ENCODE results near the gene BFSP1. TPM values are rescaled to one million over a fixed set of nuclear protein-coding genes. Genes with fewer than 3 reads are reported as not detected.

Gene BFSP1
- total and polyA plus RNA-seq, 2 experiments from 2014 or later = 2.0 to 2.3 TPM

DNA sequence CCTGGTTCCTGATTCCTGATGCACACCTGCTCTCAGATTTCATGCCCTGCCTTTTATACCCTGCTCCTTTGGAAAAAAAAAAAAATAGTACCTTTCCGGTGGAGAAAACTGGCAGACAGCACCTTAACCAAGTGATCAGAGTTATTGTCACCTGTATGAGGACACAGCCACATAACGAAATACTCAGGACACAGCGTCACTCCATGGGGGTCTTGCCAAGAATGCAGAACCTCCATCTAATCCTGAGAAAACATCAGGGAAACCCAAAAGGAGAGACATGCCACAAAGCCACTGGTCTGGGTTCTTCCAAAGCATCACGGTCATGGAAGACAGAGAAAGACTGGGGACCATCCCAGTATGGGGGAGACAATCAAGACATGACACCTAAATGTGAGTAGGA lies 29.1 kb downstream of the BFSP1 start:
- Histone ChIP-seq H3K36me3 (replicated peaks; ENCODE audit: insufficient read depth, low read depth) (no peaks in the 10 kb centered on the region), H3K79me2 (no peaks in the 10 kb centered on the region), H3K4me1 (ENCODE audit: insufficient read depth) (no peaks in the 10 kb centered on the region), H3K9me3 (ENCODE audit: low read depth) (no peaks in the 10 kb centered on the region), H3K4me3 (no peak overlapping the region), H3K27ac (no peak overlapping the region), H4K20me1 (ENCODE audit: insufficient read depth, poor library complexity, severe bottlenecking) (no peaks in the 10 kb centered on the region), H2AFZ (no peak overlapping the region), H3K27me3 (no peaks in the 10 kb centered on the region), H3K9me2 (replicated peaks; ENCODE audit: insufficient read depth) (no peaks in the 10 kb centered on the region), H3K4me2 (no peak overlapping the region)
- TF ChIP-seq, protein P1, sequence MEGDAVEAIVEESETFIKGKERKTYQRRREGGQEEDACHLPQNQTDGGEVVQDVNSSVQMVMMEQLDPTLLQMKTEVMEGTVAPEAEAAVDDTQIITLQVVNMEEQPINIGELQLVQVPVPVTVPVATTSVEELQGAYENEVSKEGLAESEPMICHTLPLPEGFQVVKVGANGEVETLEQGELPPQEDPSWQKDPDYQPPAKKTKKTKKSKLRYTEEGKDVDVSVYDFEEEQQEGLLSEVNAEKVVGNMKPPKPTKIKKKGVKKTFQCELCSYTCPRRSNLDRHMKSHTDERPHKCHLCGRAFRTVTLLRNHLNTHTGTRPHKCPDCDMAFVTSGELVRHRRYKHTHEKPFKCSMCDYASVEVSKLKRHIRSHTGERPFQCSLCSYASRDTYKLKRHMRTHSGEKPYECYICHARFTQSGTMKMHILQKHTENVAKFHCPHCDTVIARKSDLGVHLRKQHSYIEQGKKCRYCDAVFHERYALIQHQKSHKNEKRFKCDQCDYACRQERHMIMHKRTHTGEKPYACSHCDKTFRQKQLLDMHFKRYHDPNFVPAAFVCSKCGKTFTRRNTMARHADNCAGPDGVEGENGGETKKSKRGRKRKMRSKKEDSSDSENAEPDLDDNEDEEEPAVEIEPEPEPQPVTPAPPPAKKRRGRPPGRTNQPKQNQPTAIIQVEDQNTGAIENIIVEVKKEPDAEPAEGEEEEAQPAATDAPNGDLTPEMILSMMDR (IDR thresholded peaks at IDR 0.05; ENCODE audit: poor library complexity) = no peak
- no peak for TF ChIP-seq EZH2phosphoT487 (IDR thresholded peaks at IDR 0.05; ENCODE audit: low read depth, severe bottlenecking, unreplicated experiment)
- TF ChIP-seq EZH2 (IDR thresholded peaks at IDR 0.05; ENCODE audit: borderline replicate concordance) = no peak
- no peak for DNase-seq (ENCODE audit: low spot score)
- WGBS (ENCODE audit: low lambda C conversion rate, missing lambda C conversion rate) = 87% methylated on average over 4 of the region's 4 CpGs

DNA sequence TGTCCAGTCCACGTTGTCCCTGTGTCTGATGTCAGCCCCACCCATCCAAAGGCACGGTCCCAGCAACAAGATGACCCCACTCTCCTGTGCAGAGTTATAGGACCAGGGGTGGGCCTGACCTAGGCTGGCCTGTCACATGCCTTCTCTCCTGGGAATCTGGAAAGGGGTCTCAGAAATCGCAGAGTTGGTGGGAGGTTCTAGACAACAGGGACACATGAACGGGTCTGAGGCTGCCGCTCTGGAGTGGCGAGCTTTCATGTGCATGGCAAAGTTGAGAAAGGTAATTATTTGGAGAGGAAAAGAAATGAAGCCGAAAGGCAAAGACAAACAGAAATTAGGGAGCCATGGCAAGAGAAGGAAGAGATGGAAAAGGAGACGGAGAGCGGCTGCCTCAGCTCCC lies 29.5 kb downstream of the BFSP1 start:
- no peak overlapping the region for H3K27ac ChIP-seq
- H2AFZ ChIP-seq = no peak overlapping the region
- no peaks in the 10 kb centered on the region for H3K9me3 ChIP-seq (ENCODE audit: low read depth)
- H3K79me2 ChIP-seq = no peaks in the 10 kb centered on the region
- DNase-seq (ENCODE audit: low spot score) = no peak
- no peaks in the 10 kb centered on the region for H3K4me1 ChIP-seq (ENCODE audit: insufficient read depth)
- no peak overlapping the region for H3K4me2 ChIP-seq
- TF ChIP-seq EZH2phosphoT487 (IDR thresholded peaks at IDR 0.05; ENCODE audit: low read depth, severe bottlenecking, unreplicated experiment) (no peak), EZH2 (IDR thresholded peaks at IDR 0.05; ENCODE audit: borderline replicate concordance) (no peak)
- TF ChIP-seq, protein P1 (IDR thresholded peaks at IDR 0.05; ENCODE audit: poor library complexity) = no peak
- 90% methylated on average over 9 of the region's 9 CpGs for WGBS (ENCODE audit: low lambda C conversion rate, missing lambda C conversion rate)
- no peaks in the 10 kb centered on the region for H3K9me2 ChIP-seq (replicated peaks; ENCODE audit: insufficient read depth)
- no peaks in the 10 kb centered on the region for H3K36me3 ChIP-seq (replicated peaks; ENCODE audit: insufficient read depth, low read depth)
- H3K27me3 ChIP-seq = no peaks in the 10 kb centered on the region
- H3K4me3 ChIP-seq = no peak overlapping the region
- H4K20me1 ChIP-seq (ENCODE audit: insufficient read depth, poor library complexity, severe bottlenecking) = no peaks in the 10 kb centered on the region

DNA sequence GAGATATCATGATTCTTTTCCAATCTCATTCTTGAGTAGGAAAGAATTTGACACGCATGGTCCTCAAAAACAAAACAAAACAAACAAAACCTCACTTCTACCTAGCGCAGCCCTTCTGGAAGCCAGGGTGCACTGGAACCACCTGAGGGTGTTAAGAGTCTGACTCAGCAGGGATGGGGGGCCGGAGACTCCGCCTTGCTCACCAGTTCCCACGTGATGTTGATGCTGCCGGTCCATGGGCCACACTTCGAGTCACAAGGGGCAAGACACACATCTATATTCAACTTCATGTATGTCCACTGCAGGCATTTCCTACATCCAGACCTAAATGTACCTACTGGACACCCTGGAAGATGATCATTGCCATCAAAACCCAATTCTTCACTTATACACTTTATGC lies 30.4 kb downstream of the BFSP1 start:
- Histone ChIP-seq H3K27me3 (no peaks in the 10 kb centered on the region), H3K79me2 (no peaks in the 10 kb centered on the region), H2AFZ (no peak overlapping the region), H4K20me1 (ENCODE audit: insufficient read depth, poor library complexity, severe bottlenecking) (no peaks in the 10 kb centered on the region), H3K4me2 (no peak overlapping the region), H3K36me3 (replicated peaks; ENCODE audit: insufficient read depth, low read depth) (no peaks in the 10 kb centered on the region), H3K4me3 (no peak overlapping the region), H3K4me1 (ENCODE audit: insufficient read depth) (no peaks in the 10 kb centered on the region), H3K9me3 (ENCODE audit: low read depth) (no peaks in the 10 kb centered on the region), H3K9me2 (replicated peaks; ENCODE audit: insufficient read depth) (no peaks in the 10 kb centered on the region), H3K27ac (no peak overlapping the region)
- WGBS (ENCODE audit: low lambda C conversion rate, missing lambda C conversion rate) = 90% methylated on average over 7 of the region's 7 CpGs
- no peak for DNase-seq (ENCODE audit: low spot score)
- TF ChIP-seq, protein P1 (IDR thresholded peaks at IDR 0.05; ENCODE audit: poor library complexity) = no peak
- TF ChIP-seq EZH2phosphoT487 (IDR thresholded peaks at IDR 0.05; ENCODE audit: low read depth, severe bottlenecking, unreplicated experiment) (no peak), EZH2 (IDR thresholded peaks at IDR 0.05; ENCODE audit: borderline replicate concordance) (no peak)

DNA sequence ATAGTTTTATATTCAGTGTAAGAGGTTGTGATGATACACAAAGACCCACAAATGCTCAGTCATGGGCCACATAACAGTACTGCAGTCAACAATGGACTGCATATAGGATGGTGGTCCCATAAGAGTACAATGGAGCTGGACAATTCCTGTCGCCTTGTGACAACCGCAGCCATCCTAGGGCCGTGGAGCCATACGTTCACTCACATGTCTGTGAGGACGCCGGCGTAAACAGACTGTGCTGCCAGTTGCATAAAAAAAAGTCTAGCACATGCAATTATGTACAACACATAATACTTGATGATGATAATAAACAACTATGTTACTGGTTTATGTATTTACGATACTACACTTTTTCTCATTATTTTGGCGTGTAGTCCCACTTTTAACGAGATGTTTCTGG lies 30.9 kb downstream of the BFSP1 start:
- Histone ChIP-seq H3K9me3 (ENCODE audit: low read depth) (no peaks in the 10 kb centered on the region), H3K27ac (no peak overlapping the region), H3K4me1 (ENCODE audit: insufficient read depth) (no peaks in the 10 kb centered on the region), H3K27me3 (no peaks in the 10 kb centered on the region), H4K20me1 (ENCODE audit: insufficient read depth, poor library complexity, severe bottlenecking) (no peaks in the 10 kb centered on the region), H3K9me2 (replicated peaks; ENCODE audit: insufficient read depth) (no peaks in the 10 kb centered on the region), H3K4me2 (no peak overlapping the region), H3K36me3 (replicated peaks; ENCODE audit: insufficient read depth, low read depth) (no peaks in the 10 kb centered on the region), H3K79me2 (no peaks in the 10 kb centered on the region), H3K4me3 (no peak overlapping the region), H2AFZ (no peak overlapping the region)
- no peak for DNase-seq (ENCODE audit: low spot score)
- TF ChIP-seq, protein P1 (IDR thresholded peaks at IDR 0.05; ENCODE audit: poor library complexity) = no peak
- TF ChIP-seq EZH2 (IDR thresholded peaks at IDR 0.05; ENCODE audit: borderline replicate concordance) = no peak
- WGBS (ENCODE audit: low lambda C conversion rate, missing lambda C conversion rate) = 90% methylated on average over 10 of the region's 10 CpGs

Data from hepatocyte (in vitro differentiated cells).